Caco-2 (cell line): ENCODE data around the gene CACNA1S. TPM values are rescaled to one million over a fixed set of nuclear protein-coding genes. Genes with fewer than 3 reads are reported as not detected.

ENCODE experiments used
- BruUV-seq: library from RNA; stranded (reverse); fragments of 400-500 nt; replicated peaks from 2 replicates; lab custom pipeline; 2021; lab: Mats Ljungman, UMichigan
- CTCF ChIA-PET: fragments of 300-600 bp; sonication (Branson Sonifier 250); formaldehyde crosslinking; loops from one replicate; lab custom pipeline; 2022; ENCODE audit warnings: antibody characterized with exemption; lab: Charles Lee
- POLR2A ChIA-PET: fragments of 300-600 bp; sonication (Branson Sonifier 250); formaldehyde crosslinking; loops from one replicate; lab custom pipeline; 2022; ENCODE audit warnings: antibody characterized with exemption; lab: Charles Lee
- DNase-seq, 2 experiments: peaks; one replicate each; pipeline versions ENCODE4 v3.0.0 to v3.0.0-alpha.2; 2020 to 2022
- H3K27me3 ChIP-seq: replicated peaks from 2 replicates; pipeline ENCODE4 v1.6.0; 2011; ENCODE audit warnings: low read length; ENCODE audit not compliant: control insufficient read depth, insufficient read depth
- H3K36me3 ChIP-seq: 2 replicates; pipeline ENCODE4 v1.5.1; 2011; ENCODE audit warnings: low read length; ENCODE audit not compliant: control insufficient read depth, insufficient read depth
- H3K4me1 ChIP-seq: fragments of 250-450 bp; sonication (Bioruptor Pico); 2 replicates; pipeline ENCODE4 v1.5.1; 2020; ENCODE audit warnings: mild to moderate bottlenecking
- H3K4me3 ChIP-seq: 2 replicates; pipeline ENCODE4 v1.5.1; 2011; ENCODE audit warnings: low read depth, mild to moderate bottlenecking, control low read depth, low read length
- H3K9me3 ChIP-seq: fragments of 250-450 bp; sonication (Bioruptor Pico); 2 replicates; pipeline ENCODE4 v1.5.1; 2020; ENCODE audit warnings: mild to moderate bottlenecking, moderate library complexity
- H3K27ac Mint-ChIP-seq: one replicate; pipeline ENCODE4 v1.8.0; 2022; ENCODE audit warnings: mixed read lengths; ENCODE audit not compliant: unreplicated experiment
- H3K27me3 Mint-ChIP-seq: one replicate; pipeline ENCODE4 v1.8.0; 2022; ENCODE audit warnings: mixed read lengths; ENCODE audit not compliant: insufficient read depth, unreplicated experiment
- H3K36me3 Mint-ChIP-seq: one replicate; pipeline ENCODE4 v1.8.0; 2022; ENCODE audit warnings: mild to moderate bottlenecking, mixed read lengths; ENCODE audit not compliant: insufficient read depth, unreplicated experiment
- H3K4me1 Mint-ChIP-seq: one replicate; pipeline ENCODE4 v1.8.0; 2022; ENCODE audit warnings: low read depth, mixed read lengths; ENCODE audit not compliant: unreplicated experiment
- H3K4me3 Mint-ChIP-seq: one replicate; pipeline ENCODE4 v1.8.0; 2022; ENCODE audit warnings: mild to moderate bottlenecking, moderate library complexity, mixed read lengths; ENCODE audit not compliant: unreplicated experiment
- H3K9me3 Mint-ChIP-seq: one replicate; pipeline ENCODE4 v1.8.0; 2022; ENCODE audit warnings: mixed read lengths; ENCODE audit not compliant: unreplicated experiment
- CTCF ChIP-seq, 2 experiments: fragments of 200-600 bp in 1 of 2; IDR thresholded peaks; 1 replicate in 1 of 2; 2 replicates in 1 of 2; pipeline versions ENCODE4 v1.5.1 to v1.8.0; 2011 to 2022; ENCODE audit warnings: antibody characterized with exemption in 1 of 2, control low read depth in 1 of 2, inconsistent platforms in 1 of 2, low read depth in 1 of 2, low read length in 1 of 2, mild to moderate bottlenecking in 1 of 2, moderate library complexity in 1 of 2; ENCODE audit not compliant: insufficient read depth in 1 of 2, severe bottlenecking in 1 of 2, unreplicated experiment in 1 of 2
- intact Hi-C: fragments of 100-400 bp; cut with micrococcal nuclease; formaldehyde crosslinking; loops from one replicate; pipeline ENCODE4 v1.10.0; 2022; ENCODE audit not compliant: unreplicated experiment
- total RNA-seq: library from RNA; stranded (reverse); gene quantifications from 2 replicates; pipeline ENCODE4 v1.2.3, GENCODE V29; 2022

Gene CACNA1S
- total RNA-seq, 1 experiment from 2014 or later = 0.07 TPM

- Histone ChIP-seq H3K9me3 (no peaks in the 10 kb centered on the region), H3K36me3 (peaks cover 10% of the 10 kb centered on the region), H3K4me1 (no peaks in the 10 kb centered on the region), H3K4me3 (no peak overlapping the region), H3K27me3 (no peaks in the 10 kb centered on the region)
- Mint-ChIP-seq H3K27ac (no peak overlapping the region), H3K27me3 (no peaks in the 10 kb centered on the region), H3K36me3 (peaks cover 39% of the 10 kb centered on the region), H3K9me3 (no peaks in the 10 kb centered on the region), H3K4me3 (no peak overlapping the region), H3K4me1 (no peaks in the 10 kb centered on the region)
- no TSS peak for BruUV-seq
- ChIA-PET POLR2A (no interaction called here), CTCF (no interaction called here)
- no peak for TF ChIP-seq CTCF (IDR thresholded peaks at IDR 0.05; ENCODE audit: insufficient read depth in 1 of 2, low read depth in 1 of 2, low read length in 1 of 2, severe bottlenecking in 1 of 2, unreplicated experiment in 1 of 2)
- no peak for DNase-seq
- intact Hi-C loops = no loop called here
These were observed 35.3 kb upstream of the CACNA1S start for GRCh38 chr1:201147396-201148015.

- no peak for DNase-seq
- ChIA-PET POLR2A (no interaction called here), CTCF (no interaction called here)
- H3K27me3 Mint-ChIP-seq = no peaks in the 10 kb centered on the region
- BruUV-seq = no TSS peak
- no peak overlapping the region for H3K27ac Mint-ChIP-seq
- Histone ChIP-seq H3K27me3 (no peaks in the 10 kb centered on the region), H3K4me3 (no peak overlapping the region), H3K4me1 (no peaks in the 10 kb centered on the region), H3K36me3 (peaks cover 10% of the 10 kb centered on the region), H3K9me3 (no peaks in the 10 kb centered on the region)
- no peak overlapping the region for H3K4me3 Mint-ChIP-seq
- peaks cover 43% of the 10 kb centered on the region for H3K36me3 Mint-ChIP-seq
- TF ChIP-seq CTCF (IDR thresholded peaks at IDR 0.05; ENCODE audit: insufficient read depth in 1 of 2, low read depth in 1 of 2, low read length in 1 of 2, severe bottlenecking in 1 of 2, unreplicated experiment in 1 of 2) = no peak
- H3K4me1 Mint-ChIP-seq = no peaks in the 10 kb centered on the region
- no peaks in the 10 kb centered on the region for H3K9me3 Mint-ChIP-seq
- intact Hi-C loops = no loop called here
These were observed 34.6 kb upstream of the CACNA1S start for GRCh38 chr1:201146626-201147390.

- H3K4me3 Mint-ChIP-seq = no peak overlapping the region
- H3K4me3 ChIP-seq = no peak overlapping the region
- ChIA-PET POLR2A (no interaction called here), CTCF (no interaction called here)
- TF ChIP-seq CTCF (IDR thresholded peaks at IDR 0.05; ENCODE audit: insufficient read depth in 1 of 2, low read depth in 1 of 2, low read length in 1 of 2, severe bottlenecking in 1 of 2, unreplicated experiment in 1 of 2) = no peak
- no peaks in the 10 kb centered on the region; the same call in 1 of the 2 replicates for H3K4me1 ChIP-seq
- no peaks in the 10 kb centered on the region for H3K4me1 Mint-ChIP-seq
- peaks cover 10% of the 10 kb centered on the region; the same call in 1 of the 2 replicates for H3K36me3 ChIP-seq
- BruUV-seq = no TSS peak
- no peak overlapping the region for H3K27ac Mint-ChIP-seq
- intact Hi-C loops = no loop called here
- peaks cover 41% of the 10 kb centered on the region for H3K36me3 Mint-ChIP-seq
- H3K9me3 Mint-ChIP-seq = no peaks in the 10 kb centered on the region
- no peaks in the 10 kb centered on the region for H3K27me3 ChIP-seq
- no peaks in the 10 kb centered on the region for H3K9me3 ChIP-seq
- DNase-seq = no peak
- H3K27me3 Mint-ChIP-seq = no peaks in the 10 kb centered on the region
These were observed 33.6 kb upstream of the CACNA1S start for GRCh38 chr1:201145816-201146215.
